GM19372 (cell line): ENCODE data around the gene CHM.
A peak's percentile ranks its signal among the peaks of the same experiment; 100 is the strongest.
"Not testable (repeated sequence)": the region's sequence is repeated elsewhere in the genome, so short reads cannot be mapped to it uniquely, and the experiment has no call there.

Experiments used
- ATAC-seq: cut with Tn5 transposase; IDR thresholded peaks from one replicate; pipeline ENCODE4 v1.9.1; 2021; ENCODE audit warnings: mild to moderate bottlenecking, low read depth, moderate library complexity; ENCODE audit not compliant: unreplicated experiment

CHM gene

DNA sequence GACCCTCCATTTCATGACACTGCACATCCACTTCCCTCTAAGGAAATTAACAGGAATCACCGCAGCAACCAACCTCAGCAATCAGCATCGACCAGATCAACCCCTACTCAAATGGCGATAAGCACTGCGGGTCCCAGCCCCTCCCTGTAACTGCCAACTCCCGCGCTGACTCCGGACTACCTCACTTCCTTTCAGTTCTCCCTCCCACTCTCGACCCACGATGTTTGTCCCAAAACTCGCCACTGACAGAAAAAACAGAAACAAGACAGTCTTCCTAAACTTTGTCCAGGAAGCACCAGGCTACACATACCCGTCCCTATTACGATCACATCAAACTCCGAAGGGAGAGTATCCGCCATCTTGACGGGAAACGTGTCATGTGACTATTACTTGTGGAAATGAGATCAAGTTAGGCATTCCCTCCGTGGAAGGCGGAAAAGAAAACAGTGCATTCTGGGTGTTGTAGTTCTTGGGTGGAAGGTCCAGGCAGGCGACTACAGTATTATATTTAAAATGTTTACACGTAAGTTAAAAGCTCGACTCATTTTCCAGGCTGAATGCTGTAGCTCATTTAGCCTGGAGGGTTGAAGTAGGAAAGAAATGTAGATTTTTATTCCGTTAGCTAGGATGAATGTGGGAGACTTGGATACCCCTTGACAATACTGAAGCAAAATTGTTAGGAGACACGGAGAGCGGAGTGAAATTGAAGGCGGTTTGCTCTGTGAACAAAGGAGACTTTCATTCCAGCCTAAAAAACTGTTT is at the start of gene CHM:
CHM (minus strand) TSS at position 385 of the 762 bp plus-strand sequence; CDS start at position 359, 26 bp downstream.
- peak; percentile 98 for ATAC-seq

- ATAC-seq, result no peak
Observed at GRCh38 chrX:86078650-86079049, 31.3 kb upstream of the CHM start.

GRCh38 chrX:86066998-86067397 is 19.6 kb upstream of the CHM start:
- ATAC-seq, result no peak

DNA sequence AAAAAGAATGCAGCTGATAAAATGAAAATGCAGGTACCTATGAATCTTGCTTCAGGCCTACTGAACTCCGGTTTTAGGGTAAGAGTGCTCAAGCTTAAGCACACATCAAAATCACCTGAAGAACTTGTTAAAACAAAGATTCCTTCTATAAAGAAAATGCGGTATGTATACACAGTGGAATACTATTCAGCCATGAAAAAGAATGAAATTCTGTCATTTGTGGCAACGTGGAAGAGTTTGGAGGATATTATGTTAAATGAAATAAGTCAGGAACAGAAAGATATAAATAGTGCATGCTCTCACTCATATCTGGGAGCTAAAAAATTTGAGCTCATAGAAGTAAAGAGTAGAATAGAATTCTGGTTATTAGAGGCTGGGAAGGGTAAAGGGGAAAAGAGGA is 14.0 kb upstream of the CHM start:
- no peak for ATAC-seq

- ATAC-seq, result no peak
Observed at GRCh38 chrX:86051741-86052140, 4.4 kb upstream of the CHM start.

GRCh38 chrX:86047936-86048280 is 550 bp upstream of the CHM start:
- no peak for ATAC-seq

DNA sequence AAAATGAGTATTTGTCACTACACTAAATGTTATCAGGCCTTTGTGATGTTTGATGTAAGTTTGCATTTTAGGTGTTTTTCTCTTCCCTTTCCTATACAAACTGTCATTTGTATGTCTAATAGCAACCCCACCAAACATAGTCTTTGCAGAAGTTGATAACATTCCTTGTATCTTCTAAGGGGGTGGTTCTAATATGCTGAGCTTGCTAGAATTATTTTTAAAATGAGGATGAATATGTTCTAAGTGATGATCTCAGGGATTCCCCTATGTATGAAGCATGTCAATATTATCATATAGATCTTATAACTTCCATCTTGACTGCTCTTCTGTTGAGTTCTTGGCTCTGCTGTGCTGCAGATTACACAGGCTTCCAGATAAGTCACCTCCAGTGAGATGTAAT is 3.1 kb downstream of the CHM start:
- no peak for ATAC-seq

GRCh38 chrX:86039625-86040568 is 7.5 kb downstream of the CHM start:
- ATAC-seq, result no peak

DNA sequence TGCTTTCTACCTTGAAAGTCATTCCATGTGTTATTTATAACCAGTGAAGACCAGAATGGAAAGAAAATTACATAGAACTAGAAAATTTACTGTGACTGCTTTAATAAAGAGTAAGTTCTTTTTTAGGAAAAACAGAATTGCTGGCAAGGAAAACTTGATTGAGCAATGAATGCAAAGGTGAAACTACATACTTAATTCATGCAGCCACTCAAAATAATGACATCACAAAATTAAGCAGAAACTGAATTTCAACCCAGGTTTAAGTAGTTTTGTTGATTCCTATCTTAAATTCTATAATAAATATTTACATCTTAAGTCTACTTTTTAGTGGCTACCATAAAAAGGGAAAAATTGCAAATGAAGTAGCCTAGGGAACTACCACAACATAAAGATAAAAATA is 14.0 kb downstream of the CHM start:
- ATAC-seq, result no peak

DNA sequence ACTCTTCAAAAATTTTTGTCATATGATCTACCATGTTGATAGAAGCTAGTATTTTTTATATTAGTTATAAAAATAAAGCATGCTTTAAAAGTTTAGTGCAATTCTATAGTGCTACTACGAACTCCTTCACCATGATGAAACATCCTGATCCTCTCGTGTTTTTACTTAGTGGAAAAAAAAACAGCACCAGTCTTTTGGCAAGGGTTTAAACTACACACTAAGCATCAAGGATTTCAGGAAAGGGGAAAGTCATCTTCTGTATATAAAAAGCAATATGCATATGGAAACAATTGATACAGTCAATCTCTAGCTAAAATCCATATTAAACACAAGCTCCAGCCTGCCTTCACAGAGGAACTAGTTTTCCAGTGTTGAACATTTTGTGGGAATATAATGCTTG is 18.7 kb downstream of the CHM start:
- no peak for ATAC-seq

DNA sequence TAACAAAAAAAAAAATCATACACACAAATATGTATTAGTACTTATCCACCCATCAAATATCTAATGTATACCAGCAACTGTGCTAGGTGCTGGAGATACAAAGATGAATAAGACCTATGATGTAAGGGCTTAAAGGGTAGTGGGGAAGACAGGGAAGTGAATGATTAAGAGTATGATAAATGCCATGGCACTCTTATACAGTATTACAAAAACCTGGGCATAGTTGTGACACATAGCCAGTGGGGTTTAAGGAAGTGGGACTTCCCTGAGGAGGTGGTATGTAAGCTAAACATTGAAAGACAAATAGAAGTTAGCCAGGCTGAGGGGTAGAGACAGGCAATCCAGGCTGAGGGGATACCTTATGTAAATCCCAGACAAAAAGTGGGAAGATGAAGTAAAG is 23.5 kb downstream of the CHM start:
- no peak for ATAC-seq

GRCh38 chrX:86021652-86022289 is 25.6 kb downstream of the CHM start:
- ATAC-seq, result no peak

GRCh38 chrX:86016139-86016538 is 31.2 kb downstream of the CHM start:
- no peak for ATAC-seq

GRCh38 chrX:86014959-86015358 is 32.4 kb downstream of the CHM start:
- ATAC-seq, result not testable (repeated sequence)

DNA sequence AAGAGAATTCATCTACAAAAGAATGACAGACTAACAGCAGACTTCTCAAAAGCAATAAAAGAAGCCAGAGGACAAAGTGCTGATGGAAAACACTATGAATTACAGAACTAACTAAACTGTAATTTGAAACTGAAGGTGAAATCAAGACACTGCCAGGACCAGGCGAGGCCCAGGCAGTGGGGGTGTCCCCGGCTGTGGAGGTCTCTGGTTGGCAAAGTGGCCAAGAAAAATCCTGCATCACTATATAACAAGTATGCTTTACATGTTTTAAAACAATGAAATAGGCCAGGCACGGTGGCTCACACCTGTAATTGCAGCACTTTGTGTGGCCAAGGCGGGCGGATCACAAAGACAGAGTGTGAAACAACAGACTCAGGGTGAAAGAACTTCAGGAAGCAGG is 32.9 kb downstream of the CHM start:
- no peak for ATAC-seq

DNA sequence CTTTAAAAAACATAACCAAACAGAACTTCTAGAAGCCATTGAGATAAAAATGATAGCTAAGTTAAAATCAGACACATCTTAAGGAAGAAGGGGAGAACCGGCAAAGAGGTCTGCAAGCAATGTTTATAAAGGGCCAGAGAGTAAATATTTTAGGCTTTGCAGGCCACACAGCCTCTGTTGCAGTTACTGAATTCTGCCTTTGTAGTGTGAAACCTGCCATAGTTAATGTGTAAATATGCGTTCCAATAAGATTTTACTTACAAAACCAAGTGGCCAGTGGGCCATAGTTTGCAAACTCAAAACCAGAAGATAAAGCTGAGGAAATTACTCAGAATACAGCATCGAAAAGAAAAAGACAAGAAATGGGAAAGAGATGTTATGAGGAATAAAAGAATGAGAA is 33.6 kb downstream of the CHM start:
- ATAC-seq, result no peak

DNA sequence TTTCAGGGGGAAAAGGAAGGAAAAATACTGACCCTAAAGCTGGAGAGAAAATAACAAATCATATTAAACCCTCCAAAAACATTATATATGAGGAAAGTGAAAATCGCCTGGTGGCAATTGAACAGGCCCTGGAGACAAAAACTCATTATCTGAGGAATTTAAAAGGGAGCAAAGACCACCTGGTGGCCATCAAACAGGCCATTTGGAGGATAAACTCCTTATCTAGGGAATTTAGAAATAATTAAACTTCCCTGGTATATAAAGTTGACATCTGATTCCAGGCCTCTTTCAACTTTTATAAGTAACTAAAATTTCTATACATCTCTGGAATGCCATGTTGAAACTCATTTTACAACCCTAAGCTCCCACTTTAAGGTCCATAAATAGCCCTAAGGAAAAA is 35.2 kb downstream of the CHM start:
- no peak for ATAC-seq

DNA sequence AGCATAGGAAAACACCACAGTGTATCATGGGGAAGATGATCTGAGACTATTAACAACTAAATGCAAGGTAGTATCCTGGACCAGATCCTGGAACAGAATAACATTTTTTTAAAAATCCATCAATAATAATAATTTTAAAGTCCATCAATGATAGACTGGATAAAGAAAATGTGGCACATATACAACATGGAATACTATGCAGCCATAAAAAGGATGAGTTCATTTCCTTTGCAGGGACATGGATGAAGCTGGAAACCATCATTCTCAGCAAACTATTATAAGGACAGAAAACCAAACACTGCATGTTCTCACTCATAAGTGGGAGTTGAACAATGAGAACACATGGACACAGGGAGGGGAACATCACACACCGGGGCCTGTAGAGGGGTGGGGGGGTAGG is 37.6 kb downstream of the CHM start:
- ATAC-seq, result not testable (repeated sequence)

- not testable (repeated sequence) for ATAC-seq
Observed at GRCh38 chrX:86007891-86008290, 39.5 kb downstream of the CHM start.

DNA sequence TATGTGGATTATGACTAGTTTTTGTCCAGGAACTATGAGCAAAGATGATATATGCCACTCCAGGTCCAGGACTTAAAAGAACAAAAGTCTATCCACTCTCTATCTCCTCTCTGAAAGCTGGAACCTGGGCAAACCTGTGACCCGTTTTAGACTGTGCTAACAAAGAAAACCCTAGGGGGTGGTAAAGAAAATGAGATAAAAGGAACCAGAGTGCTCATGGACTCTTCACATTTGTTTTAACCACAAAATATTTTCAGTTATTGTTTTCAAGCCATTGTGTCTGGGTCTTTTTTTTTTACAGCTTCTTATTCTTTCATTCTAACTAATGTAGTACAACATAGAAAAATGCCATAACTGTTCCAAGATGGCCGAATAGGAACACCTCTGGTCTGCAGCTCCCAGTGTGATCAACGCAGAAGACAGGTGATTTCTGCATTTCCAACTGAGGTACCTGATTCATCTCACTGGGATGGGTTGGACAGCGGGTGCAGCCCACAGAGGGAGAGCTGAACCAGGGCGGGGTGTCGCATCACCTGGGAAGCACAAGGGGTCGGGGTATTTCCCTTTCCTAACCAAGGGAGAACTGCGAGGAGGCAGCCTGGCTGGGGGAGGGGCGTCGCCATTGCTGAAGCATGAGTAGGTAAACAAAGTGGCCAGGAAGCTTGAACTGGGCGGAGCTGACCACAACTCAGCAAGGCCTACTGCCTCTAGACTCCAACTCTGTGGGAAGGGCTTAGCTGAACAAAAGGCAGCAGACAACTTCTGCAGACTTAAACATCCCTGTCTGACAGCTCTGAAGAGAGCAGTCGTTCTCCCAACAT is 45.1 kb downstream of the CHM start:
- ATAC-seq, result no peak
